NCI-H446 (cell line): ENCODE data around the gene RPL6.
A peak's percentile ranks its signal among the peaks of the same experiment; 100 is the strongest.

ENCODE experiments used
- DNase-seq, 2 experiments: peaks; one replicate each; lab custom pipeline; 2025; lab: John Stamatoyannopoulos, UW

RPL6 gene

DNA sequence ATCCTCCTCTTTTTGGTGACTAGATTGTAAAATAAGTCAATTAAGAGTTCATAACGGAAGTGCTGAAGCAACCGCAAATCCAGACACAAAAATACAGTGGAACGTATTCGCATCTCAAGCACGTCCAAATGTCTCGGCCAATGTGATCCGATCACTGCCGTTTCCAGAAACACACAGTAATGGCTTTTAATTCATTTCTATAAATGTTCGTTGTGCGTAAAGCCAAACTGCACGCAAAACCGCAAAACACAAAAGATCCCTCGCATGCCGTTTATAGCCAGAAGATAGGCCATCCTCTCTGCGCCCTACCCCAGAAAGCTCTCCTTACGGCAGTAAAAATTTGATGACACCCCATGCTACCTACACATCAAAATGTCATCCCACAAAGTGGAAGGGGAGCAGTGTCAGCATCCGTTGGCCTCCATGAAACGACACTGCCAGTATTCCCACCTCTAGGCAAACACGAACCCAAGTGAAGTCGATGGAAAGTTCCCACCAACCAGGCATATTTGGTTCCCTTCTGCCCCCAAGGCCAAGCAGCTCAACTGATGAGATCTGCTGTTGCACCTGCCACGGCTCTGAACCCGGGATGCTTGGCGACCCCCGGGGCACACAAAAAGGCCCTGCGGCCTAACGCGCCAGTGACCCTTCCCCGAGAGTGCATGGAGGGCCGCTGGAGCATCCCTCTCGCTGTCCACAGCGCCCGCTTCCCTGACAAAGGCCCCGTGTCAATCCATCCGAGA is 28.6 kb downstream of the RPL6 start:
- no peak for DNase-seq

DNA sequence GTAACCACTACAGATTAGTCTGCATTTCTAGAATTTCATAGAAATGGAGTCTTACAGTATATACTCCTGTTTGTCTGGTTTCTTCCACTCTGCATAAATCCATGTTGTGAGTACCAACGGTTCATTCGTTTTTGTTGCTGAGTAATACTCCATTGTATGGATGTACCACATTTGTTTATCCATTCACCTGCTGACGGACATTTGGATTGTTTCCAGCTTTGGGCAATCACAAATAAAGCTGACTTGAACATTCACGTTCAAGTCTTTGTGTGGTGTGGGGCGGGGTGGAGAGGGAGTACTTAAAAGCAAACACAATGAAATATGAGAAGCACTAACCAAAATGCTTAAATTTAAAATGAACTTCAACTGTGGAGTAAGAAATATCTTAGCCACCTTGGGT is 34.3 kb downstream of the RPL6 start:
- peak in 1 of 2 experiments; percentile 6 for DNase-seq

DNA sequence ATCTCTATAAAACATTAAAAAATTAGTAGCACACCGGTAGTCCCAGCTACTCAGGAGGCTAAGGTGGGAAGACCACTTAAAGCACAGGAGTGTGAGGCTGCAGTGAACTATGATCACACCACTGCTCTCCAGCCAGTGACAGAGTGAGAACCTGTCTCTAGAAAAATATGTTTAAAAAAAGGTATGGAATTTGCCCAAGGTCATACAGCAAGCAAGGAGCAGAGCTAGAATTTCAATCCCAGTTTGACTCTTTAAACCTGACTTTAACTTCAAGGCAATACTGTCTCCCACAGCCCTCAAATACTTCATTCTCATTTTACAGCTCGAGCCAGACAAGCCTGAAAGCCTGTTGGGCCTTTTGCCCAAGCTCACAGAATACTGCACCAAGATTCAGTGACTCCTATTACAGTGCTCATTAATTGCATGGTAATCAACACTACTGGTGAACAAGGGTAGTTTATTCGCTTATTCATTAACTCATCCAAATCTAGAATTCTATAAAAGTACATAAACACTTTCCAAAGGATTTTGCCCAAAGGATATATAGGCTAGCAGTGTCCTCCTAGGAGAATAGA is 35.2 kb downstream of the RPL6 start:
- no peak for DNase-seq

DNA sequence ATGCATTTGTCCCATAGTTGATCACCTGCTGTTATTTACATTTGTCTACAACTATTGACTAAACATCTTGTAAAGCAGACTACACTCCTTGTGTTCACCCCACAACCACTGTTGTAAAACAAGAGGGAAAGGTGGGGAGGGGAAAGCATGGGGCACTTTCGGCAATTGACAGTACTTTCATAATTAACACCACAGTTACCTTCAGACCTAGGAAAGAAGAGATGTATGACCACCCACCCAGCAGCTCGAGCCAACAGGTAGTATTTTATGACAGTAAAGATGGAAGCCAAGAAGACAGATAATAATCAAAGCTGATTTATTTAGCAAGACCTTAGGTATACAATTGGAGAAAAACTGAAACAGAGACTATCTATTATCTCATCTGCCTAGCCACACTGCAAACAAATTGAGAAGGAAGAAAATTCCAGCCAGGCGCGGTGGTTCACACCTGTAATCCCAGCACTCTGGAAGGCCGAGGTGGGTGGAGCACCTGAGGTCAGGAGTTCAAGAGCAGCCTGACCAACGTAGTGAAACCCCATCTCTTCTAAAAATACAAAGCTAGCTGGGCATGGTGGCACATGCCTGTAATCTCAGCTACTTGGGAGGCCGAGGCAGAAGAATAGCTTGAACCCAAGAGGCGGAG is 38.4 kb downstream of the RPL6 start:
- no peak for DNase-seq

DNA sequence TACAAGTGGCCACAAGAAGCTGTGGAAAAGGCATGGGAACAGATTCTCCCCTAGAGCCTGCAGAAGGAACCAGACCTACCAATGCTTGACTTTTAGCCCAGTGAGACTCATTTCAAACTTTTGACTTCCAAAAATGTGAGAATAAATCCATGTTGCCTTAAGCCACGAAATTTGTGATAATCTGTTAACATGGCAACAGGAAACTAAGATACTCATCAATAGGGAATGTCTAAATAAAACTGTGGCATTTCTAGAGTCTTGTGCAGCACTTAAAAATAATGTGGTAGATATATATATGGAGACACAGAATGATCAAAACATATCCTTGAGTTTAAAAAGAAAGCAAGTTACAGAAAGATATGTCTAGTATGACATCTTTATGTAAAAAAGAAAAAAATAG is 39.2 kb downstream of the RPL6 start:
- no peak for DNase-seq

DNA sequence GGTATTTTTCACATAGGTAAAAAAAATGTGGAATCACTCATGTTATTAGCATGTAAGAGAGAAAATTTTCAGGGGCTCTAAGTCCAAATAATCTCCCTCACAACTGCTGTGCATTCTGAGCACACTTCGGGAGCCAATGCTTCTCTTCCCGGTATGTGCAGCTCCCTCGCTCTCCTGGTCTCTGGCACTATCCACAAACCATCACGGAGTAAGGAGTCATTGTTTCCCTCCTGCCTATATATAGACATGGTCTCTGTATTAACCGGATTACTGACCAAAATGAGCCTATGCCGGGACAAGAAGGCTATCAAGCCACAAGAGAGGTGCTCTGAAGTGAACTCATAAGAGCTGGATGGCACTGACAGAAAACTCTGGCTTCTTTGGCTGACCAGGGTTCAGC is 40.5 kb downstream of the RPL6 start:
- DNase-seq = no peak

DNA sequence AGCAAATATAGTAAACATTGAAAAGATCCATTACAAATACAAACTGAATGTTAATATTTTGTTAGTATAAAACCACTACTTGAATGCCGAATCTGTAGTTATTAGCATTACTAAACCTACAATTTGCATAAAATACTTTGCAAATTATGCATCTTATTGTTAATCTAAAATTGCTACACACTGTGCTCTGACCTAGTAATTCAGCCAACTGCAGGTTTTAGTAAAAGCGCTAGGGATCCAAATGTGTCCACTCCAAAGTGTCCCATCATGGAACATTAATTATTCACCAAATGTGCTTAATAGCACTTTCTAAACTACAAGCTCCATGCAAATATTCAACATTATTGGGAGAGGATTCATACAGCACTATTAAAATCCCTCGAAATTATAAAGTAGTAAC is 41.4 kb downstream of the RPL6 start:
- no peak for DNase-seq

DNA sequence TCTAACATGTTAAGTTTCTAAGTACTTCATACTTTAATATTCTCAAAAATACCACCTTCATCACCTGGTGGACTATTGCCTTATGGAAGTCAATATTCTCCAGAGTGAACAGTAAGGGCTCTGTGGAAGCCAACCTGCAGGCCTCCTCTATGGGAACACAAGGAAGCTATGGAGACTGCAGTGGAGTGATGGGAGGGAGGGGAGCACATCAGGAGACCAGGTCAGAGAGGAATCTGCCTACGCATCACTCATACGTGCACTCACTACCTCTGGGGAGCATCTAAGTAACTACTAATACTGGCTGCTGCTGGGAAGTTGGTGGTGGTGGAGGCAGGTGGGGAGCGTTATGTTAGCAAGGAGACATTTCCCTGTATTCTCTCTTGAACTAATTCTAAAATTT is 47.1 kb downstream of the RPL6 start:
- no peak for DNase-seq

DNA sequence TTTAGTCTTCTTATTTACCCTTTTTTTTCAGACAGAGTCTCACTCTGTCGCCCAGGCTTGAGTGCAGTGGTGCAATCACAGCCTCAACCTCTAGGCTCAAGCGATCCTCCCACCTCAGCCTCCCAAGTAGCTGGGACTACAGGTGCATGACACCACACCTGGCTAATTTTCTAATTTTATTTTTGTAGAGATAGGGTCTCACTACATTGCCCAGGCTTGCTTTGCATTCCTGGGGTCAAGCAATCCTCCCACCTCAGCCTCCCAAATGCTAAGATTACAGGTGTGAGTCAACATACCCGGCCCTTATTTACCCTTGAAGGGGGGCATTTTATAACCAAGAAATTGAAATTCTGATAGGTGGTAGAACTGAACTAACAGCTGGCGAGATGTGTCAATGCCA is 48.1 kb downstream of the RPL6 start:
- no peak for DNase-seq

DNA sequence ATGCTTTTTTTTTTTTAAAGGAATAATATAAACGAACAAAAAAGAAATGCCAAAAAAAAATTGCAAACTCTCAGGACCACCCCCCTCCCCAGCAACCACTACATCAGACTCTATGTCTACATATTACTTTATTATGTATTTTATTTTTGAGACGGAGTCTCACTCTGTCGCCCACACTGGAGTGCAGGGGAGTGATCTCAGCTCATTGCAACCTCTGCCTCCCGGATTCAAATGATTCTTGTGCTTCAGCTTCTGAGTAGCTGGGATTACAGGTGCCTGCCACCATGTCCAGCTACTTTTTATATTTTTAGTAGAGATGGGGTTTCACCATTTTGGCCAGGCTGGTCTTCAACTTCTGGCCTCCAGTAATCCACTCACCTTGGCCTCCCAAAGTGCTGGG is 50.1 kb downstream of the RPL6 start:
- no peak for DNase-seq

DNA sequence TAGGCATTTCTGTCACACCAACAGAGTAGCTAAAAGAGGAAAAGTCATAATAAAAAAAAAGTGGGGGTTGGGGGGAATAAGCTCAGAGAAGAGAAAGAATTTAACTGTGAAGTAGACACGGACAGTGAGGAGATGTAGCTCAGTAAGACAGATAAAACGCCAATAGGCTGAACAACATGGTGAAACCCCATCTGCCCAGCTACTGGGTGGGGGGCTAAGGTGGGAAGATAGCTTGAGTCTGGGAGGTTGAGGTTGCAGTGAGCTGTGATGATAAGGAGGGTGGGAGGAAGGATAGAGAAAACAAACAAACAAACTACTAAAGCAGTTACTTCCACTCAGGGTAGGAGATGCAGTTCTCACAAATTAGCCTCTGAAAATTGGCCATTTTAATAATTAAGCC is 52.2 kb downstream of the RPL6 start:
- DNase-seq = no peak
